Measurements from ENCODE around the gene ITGA6.

DNA sequence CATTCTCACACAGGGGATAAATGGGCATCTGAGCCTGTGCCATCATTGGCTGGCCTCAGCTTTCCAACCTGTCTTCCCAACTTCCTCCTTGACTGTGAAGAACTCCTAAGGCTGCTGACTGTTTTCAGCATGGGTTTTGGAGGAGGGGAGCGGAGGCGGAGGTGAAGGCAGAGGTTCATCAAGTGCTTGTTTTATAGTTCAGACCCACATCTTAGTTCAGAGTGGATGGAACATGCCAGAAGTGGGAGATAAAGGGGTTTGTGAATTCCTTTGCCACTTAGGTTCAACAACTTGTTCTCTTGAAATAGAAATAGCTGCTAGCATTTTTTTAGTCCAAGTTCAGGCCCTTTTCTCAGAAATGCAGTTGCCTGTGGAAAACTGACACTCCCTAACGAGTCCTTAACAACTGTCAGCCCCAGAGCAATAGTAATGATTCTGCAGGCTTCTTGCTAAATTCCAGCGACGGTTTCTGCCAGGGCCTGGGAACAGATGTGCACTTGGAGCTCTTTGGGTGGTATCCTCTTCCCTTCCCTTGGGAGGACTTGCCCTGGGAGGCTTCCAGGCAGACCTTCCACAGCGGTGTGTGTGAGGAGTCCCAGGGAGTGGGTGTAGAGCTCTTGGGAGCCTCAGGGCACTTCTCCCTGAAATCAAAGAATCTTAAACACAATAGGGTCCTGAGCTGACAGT is 30.1 kb upstream of the ITGA6 start:
- TF ChIP-seq CTCF (IDR thresholded peaks at IDR 0.05; ENCODE audit: poor library complexity, severe bottlenecking) (no peak), EZH2 (IDR thresholded peaks at IDR 0.05; ENCODE audit: borderline replicate concordance, insufficient read depth, low read length, poor library complexity, severe bottlenecking) (no peak)

Measured in neural cell (in vitro differentiated cells).